ENCODE results near the gene ARID1B.

Gene ARID1B

DNA sequence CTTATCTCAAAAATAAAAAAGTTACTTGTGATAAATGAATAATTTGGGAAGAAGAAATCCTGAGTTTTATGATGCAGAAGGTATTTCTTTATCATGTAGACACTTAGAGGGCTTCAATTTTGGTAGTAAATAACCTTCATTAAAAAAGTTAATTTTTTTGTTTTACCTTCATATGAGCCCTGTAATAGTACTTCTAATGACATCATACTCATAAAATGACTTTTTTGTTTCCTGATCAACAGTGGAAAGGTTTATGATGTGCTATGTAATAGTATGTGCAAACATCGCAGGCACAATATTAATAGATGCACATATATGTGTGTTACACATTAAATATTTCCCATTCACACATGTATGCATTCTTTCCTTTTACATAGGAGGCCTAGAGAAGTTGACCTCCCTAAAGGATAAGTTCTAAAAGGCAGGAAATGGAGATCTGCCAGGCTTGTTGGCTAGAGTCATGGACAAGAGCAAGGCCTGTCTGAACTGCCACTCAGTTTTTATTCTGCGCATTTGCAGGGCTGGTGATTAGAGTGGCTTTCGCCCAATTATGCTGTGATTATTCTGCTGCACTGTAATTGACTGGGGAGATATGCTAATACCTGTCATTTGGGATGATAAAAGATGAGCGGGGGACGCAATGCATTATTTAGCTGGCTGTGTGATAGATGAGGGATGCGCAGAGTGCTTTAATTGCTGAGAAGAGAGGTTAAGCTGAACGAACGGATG, 273.5 kb downstream of the ARID1B start (continued):
- TF ChIP-seq, protein P1, sequence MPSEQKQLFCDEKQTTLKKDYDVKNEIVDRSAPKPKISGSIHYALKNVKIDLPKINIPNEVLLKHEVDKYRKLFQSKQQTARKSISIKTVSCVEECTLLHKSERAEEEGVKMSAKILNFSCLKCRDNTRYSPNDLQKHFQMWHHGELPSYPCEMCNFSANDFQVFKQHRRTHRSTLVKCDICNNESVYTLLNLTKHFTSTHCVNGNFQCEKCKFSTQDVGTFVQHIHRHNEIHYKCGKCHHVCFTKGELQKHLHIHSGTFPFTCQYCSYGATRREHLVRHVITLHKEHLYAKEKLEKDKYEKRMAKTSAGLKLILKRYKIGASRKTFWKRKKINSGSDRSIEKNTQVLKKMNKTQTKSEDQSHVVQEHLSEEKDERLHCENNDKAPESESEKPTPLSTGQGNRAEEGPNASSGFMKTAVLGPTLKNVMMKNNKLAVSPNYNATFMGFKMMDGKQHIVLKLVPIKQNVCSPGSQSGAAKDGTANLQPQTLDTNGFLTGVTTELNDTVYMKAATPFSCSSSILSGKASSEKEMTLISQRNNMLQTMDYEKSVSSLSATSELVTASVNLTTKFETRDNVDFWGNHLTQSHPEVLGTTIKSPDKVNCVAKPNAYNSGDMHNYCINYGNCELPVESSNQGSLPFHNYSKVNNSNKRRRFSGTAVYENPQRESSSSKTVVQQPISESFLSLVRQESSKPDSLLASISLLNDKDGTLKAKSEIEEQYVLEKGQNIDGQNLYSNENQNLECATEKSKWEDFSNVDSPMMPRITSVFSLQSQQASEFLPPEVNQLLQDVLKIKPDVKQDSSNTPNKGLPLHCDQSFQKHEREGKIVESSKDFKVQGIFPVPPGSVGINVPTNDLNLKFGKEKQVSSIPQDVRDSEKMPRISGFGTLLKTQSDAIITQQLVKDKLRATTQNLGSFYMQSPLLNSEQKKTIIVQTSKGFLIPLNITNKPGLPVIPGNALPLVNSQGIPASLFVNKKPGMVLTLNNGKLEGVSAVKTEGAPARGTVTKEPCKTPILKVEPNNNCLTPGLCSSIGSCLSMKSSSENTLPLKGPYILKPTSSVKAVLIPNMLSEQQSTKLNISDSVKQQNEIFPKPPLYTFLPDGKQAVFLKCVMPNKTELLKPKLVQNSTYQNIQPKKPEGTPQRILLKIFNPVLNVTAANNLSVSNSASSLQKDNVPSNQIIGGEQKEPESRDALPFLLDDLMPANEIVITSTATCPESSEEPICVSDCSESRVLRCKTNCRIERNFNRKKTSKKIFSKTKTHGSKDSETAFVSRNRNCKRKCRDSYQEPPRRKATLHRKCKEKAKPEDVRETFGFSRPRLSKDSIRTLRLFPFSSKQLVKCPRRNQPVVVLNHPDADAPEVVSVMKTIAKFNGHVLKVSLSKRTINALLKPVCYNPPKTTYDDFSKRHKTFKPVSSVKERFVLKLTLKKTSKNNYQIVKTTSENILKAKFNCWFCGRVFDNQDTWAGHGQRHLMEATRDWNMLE (tag by site-specific recombination; conservative IDR thresholded peaks at IDR 0.05; ENCODE audit: low read depth) = no peak
- TF ChIP-seq, protein P2, sequence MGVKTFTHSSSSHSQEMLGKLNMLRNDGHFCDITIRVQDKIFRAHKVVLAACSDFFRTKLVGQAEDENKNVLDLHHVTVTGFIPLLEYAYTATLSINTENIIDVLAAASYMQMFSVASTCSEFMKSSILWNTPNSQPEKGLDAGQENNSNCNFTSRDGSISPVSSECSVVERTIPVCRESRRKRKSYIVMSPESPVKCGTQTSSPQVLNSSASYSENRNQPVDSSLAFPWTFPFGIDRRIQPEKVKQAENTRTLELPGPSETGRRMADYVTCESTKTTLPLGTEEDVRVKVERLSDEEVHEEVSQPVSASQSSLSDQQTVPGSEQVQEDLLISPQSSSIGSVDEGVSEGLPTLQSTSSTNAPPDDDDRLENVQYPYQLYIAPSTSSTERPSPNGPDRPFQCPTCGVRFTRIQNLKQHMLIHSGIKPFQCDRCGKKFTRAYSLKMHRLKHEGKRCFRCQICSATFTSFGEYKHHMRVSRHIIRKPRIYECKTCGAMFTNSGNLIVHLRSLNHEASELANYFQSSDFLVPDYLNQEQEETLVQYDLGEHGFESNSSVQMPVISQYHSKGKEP (tag by site-specific recombination; IDR thresholded peaks at IDR 0.05) = no peak
- no peak for TF ChIP-seq PRDM1 (tag by site-specific recombination; IDR thresholded peaks at IDR 0.05)
- TF ChIP-seq REPIN1 (tag by site-specific recombination; IDR thresholded peaks at IDR 0.05; ENCODE audit: low read depth) = no peak
- TF ChIP-seq ZNF707 (tag by site-specific recombination; IDR thresholded peaks at IDR 0.05) = no peak
- TF ChIP-seq ZFP41 (tag by site-specific recombination; IDR thresholded peaks at IDR 0.05; ENCODE audit: borderline replicate concordance) = no peak
- TF ChIP-seq ZNF843 (tag by site-specific recombination; IDR thresholded peaks at IDR 0.05) = no peak
- peak; percentile 66 for TF ChIP-seq ZNF629 (tag by site-specific recombination; IDR thresholded peaks at IDR 0.05)
- TF ChIP-seq ZNF202 (tag by site-specific recombination; IDR thresholded peaks at IDR 0.05; ENCODE audit: borderline replicate concordance) = no peak
- no peak for TF ChIP-seq ZNF621 (tag by site-specific recombination; IDR thresholded peaks at IDR 0.05)
- no peak for TF ChIP-seq ZNF248 (tag by site-specific recombination; IDR thresholded peaks at IDR 0.05)

DNA sequence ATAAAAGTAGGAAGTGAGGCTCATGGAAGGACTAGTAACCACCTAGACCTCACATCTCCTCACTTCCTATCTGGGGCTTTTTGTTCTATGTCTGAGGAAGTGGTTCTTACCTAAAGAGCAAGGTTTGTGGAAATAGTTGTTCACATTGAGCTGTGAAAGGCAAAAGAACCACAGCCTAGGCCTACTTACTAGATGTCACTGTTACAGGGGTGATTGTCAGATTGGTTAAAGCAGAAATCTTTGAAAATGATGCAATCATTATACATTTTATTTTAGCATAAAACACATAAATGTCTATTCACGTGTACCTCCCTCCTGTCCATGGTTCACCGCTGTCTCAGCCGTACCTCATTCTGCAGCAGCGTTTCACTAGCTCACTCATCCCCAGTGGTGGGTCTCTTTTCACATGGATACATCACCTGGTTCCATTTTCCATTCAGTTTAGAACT, 277.4 kb downstream of the ARID1B start:
- Histone ChIP-seq H3K9me3 (ENCODE audit: control insufficient read depth, insufficient read depth, low read depth, low read length) (no peaks in the 10 kb centered on the region), H3K4me1 (ENCODE audit: control insufficient read depth, insufficient read depth, low read length) (peaks cover 3% of the 10 kb centered on the region), H3K4me3 (ENCODE audit: low read depth, low read length) (no peak overlapping the region), H3K27ac (ENCODE audit: extremely low read depth, low read depth, low read length) (no peak overlapping the region), H3K36me3 (ENCODE audit: control insufficient read depth in 2 of 2, insufficient read depth in 1 of 2, low read length in 2 of 2) (no peaks in the 10 kb centered on the region)
- CTCF ChIA-PET = interaction anchor here (1.0 kb wide), 1 partner anchor 9 kb away, joined by 5 read pairs; no protein-coding TSS in a partner anchor
- TF ChIP-seq ZNF133 (tag by site-specific recombination; IDR thresholded peaks at IDR 0.05) = no peak
- POLR2A ChIA-PET = no interaction called here

DNA sequence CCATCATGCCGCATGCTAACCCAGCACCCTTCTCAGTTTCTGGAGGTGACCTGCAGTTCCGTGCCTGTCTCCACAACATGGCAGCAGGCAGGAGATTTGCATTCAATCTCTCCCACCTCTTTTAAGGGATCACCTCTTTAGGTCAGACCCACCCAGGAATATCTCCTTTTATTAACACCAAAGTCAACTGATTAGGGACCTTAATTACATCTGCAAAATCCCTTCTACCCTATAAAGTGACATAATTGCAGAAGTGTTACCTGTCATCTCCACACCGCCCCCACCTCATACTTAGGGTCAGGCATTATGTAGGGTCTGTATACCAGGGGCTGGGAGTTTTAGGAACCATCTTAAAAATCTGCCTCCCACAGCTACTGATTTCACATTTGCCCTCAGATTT, 278.7 kb downstream of the ARID1B start:
- no peaks in the 10 kb centered on the region for H3K36me3 ChIP-seq (ENCODE audit: control insufficient read depth in 2 of 2, insufficient read depth in 1 of 2, low read length in 2 of 2)
- H3K27ac ChIP-seq (ENCODE audit: extremely low read depth, low read depth, low read length) = no peak overlapping the region
- ChIA-PET POLR2A (interaction anchor here (1.3 kb wide), 1 partner anchor 15 kb away, joined by 3 read pairs; no protein-coding TSS in a partner anchor), CTCF (interaction anchor here (0.7 to 1.5 kb wide), 4 partner anchors 9 to 19 kb away, joined by 3 to 6 read pairs (median 3); no protein-coding TSS in a partner anchor)
- H3K4me1 ChIP-seq (ENCODE audit: control insufficient read depth, insufficient read depth, low read length) = peaks cover 16% of the 10 kb centered on the region
- no peak overlapping the region for H3K4me3 ChIP-seq (ENCODE audit: low read depth, low read length)
- no peaks in the 10 kb centered on the region for H3K9me3 ChIP-seq (ENCODE audit: control insufficient read depth, insufficient read depth, low read depth, low read length)
- TF ChIP-seq ZFP37 (tag by site-specific recombination; IDR thresholded peaks at IDR 0.05) (no peak), SP3 (tag by site-specific recombination; IDR thresholded peaks at IDR 0.05) (no peak), ZNF544 (tag by site-specific recombination; IDR thresholded peaks at IDR 0.05) (no peak), ZNF133 (tag by site-specific recombination; IDR thresholded peaks at IDR 0.05) (no peak), GLIS1 (tag by site-specific recombination; IDR thresholded peaks at IDR 0.05) (no peak), ZNF202 (tag by site-specific recombination; IDR thresholded peaks at IDR 0.05; ENCODE audit: borderline replicate concordance) (no peak), ZNF324 (tag by site-specific recombination; IDR thresholded peaks at IDR 0.05) (no peak), ZNF670 (tag by site-specific recombination; IDR thresholded peaks at IDR 0.05; ENCODE audit: low read depth) (no peak), ZNF140 (tag by site-specific recombination; IDR thresholded peaks at IDR 0.05) (no peak), ZNF10 (tag by site-specific recombination; IDR thresholded peaks at IDR 0.05) (peak; percentile 69; the same call in 1 of the 2 replicates)
- TF ChIP-seq, protein P3, sequence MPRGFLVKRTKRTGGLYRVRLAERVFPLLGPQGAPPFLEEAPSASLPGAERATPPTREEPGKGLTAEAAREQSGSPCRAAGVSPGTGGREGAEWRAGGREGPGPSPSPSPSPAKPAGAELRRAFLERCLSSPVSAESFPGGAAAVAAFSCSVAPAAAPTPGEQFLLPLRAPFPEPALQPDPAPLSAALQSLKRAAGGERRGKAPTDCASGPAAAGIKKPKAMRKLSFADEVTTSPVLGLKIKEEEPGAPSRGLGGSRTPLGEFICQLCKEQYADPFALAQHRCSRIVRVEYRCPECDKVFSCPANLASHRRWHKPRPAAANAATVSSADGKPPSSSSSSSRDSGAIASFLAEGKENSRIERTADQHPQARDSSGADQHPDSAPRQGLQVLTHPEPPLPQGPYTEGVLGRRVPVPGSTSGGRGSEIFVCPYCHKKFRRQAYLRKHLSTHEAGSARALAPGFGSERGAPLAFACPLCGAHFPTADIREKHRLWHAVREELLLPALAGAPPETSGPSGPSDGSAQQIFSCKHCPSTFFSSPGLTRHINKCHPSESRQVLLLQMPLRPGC (tag by site-specific recombination; IDR thresholded peaks at IDR 0.05) = no peak
- TF ChIP-seq, protein P4, sequence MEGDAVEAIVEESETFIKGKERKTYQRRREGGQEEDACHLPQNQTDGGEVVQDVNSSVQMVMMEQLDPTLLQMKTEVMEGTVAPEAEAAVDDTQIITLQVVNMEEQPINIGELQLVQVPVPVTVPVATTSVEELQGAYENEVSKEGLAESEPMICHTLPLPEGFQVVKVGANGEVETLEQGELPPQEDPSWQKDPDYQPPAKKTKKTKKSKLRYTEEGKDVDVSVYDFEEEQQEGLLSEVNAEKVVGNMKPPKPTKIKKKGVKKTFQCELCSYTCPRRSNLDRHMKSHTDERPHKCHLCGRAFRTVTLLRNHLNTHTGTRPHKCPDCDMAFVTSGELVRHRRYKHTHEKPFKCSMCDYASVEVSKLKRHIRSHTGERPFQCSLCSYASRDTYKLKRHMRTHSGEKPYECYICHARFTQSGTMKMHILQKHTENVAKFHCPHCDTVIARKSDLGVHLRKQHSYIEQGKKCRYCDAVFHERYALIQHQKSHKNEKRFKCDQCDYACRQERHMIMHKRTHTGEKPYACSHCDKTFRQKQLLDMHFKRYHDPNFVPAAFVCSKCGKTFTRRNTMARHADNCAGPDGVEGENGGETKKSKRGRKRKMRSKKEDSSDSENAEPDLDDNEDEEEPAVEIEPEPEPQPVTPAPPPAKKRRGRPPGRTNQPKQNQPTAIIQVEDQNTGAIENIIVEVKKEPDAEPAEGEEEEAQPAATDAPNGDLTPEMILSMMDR (tag by site-specific recombination; IDR thresholded peaks at IDR 0.05) = no peak
- TF ChIP-seq, protein P5, sequence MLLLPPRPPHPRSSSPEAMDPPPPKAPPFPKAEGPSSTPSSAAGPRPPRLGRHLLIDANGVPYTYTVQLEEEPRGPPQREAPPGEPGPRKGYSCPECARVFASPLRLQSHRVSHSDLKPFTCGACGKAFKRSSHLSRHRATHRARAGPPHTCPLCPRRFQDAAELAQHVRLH (tag by site-specific recombination; IDR thresholded peaks at IDR 0.05) = peak; percentile 29; the same call in 1 of the 2 replicates

All from HEK293 (cell line).